PC-3 (cell line): ENCODE measurements around the gene JCAD.

Experiments
- EZH2 ChIP-seq: fragments of 300-600 bp; sonication (generic); IDR thresholded peaks from one replicate; pipeline ENCODE4 v1.6.1; 2017; ENCODE audit warnings: antibody characterized with exemption, mild to moderate bottlenecking, low read length; ENCODE audit not compliant: unreplicated experiment
- EZH2phosphoT487 ChIP-seq: fragments of 300-600 bp; sonication (generic); IDR thresholded peaks from 2 replicates; pipeline ENCODE4 v1.6.1; 2018; ENCODE audit warnings: mild to moderate bottlenecking, antibody characterized with exemption, low read length, borderline replicate concordance
- TF ChIP-seq, protein P1 (sequence below): fragments of 300-600 bp; sonication (generic); conservative IDR thresholded peaks from 2 replicates; pipeline ENCODE4 v1.5.1; 2017; ENCODE audit warnings: antibody characterized with exemption, low read depth, mild to moderate bottlenecking, low read length

DNA sequence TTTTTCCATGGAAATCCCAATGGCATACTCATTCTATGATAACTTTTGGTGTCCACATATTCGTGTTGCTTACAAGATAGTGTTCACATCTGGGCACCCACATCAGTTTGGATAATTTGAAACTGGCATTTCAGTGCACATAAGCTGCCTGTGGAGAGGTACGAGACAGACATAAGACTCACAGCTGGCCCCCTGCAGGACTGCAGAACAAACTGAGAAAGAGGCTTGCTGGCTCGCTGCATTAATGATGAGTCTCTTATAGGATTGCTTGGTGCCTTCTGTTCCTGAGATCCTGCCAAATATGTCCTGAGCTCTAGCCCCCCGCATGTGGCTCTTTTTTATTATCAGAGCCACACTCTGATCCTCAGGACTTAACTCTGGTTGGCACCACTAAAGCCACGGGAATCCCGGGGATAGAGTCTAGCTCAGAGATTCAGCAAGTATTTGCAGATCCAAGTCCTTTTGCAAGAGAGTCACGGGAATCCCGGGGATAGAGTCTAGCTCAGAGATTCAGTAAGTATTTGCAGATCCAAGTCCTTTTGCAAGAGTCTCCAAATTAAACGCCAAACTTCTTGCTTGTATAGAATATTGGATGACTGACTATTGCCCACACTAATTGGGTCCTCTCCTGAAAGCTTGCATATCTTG, 34.0 kb upstream of the JCAD start:
- TF ChIP-seq, protein P1, sequence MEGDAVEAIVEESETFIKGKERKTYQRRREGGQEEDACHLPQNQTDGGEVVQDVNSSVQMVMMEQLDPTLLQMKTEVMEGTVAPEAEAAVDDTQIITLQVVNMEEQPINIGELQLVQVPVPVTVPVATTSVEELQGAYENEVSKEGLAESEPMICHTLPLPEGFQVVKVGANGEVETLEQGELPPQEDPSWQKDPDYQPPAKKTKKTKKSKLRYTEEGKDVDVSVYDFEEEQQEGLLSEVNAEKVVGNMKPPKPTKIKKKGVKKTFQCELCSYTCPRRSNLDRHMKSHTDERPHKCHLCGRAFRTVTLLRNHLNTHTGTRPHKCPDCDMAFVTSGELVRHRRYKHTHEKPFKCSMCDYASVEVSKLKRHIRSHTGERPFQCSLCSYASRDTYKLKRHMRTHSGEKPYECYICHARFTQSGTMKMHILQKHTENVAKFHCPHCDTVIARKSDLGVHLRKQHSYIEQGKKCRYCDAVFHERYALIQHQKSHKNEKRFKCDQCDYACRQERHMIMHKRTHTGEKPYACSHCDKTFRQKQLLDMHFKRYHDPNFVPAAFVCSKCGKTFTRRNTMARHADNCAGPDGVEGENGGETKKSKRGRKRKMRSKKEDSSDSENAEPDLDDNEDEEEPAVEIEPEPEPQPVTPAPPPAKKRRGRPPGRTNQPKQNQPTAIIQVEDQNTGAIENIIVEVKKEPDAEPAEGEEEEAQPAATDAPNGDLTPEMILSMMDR, result no peak
- TF ChIP-seq EZH2phosphoT487 (no peak), EZH2 (no peak)
